Stimulated activated CD8-positive, alpha-beta memory T cell treated with anti-CD3 and anti-CD28 coated beads, Interleukin-12 subunit alpha, Interleukin-12 subunit beta, amount 100 ng/mL, for 4 hours (primary cell): ENCODE results near the gene PTPN11.
"Not testable (repeated sequence)": the region's sequence is repeated elsewhere in the genome, so short reads cannot be mapped to it uniquely, and the experiment has no call there.

Source experiments
- DNase-seq: peaks from one replicate; pipeline ENCODE4 v3.0.0-alpha.2; 2020; ENCODE audit warnings: low read depth

Gene PTPN11

DNA sequence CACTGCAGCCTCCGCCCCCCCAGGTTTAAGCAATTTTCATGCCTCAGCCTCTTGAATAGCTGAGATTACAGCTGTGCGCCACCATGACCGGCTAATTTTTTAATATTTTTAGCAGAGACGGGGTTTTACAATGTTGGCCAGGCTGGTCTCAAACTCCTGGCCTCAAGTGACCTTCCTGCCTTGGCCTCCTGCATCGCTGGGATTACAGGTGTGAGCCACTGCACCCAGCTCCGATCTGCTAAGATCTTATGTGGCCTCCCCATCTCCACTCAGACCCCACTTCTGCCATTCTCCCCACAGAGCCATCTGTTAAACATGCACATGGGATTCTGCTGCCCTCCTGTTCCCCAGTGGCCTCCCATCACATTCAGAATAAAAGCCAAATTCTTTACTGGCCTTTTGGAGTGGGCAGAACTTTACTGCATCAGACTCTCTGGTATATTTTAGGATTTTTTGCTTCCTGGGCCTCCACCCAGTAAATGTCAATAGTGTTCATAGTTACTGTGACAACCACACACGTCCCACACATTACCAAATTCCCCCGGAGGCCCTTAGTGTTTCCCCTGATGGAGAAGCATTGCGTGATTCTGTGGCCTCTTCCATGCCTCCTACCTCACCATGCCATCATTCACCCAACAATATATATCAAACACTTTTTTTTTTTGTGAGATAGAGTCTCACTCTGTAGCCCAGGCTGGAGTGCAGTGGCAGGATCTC, 96.3 kb downstream of the PTPN11 start:
- DNase-seq = no peak

DNA sequence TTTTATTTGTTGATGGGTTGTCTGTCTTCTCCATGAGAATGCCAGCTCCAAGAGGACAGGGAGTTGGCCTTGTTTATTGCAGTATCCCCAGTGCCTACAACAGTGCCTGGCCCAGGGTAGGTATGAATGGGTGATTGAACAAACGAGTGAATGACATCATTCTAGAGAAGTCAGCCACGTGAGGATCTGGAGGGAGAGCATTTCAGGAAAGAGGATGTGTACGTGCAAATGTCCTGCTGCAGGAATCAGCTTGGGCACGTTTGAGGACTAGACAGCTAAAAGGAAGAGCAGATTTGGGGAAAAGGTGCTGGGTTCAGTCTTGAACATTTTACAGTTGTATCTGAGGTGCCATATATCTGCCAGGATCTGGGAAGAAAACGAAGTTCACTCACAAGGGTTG, 97.1 kb downstream of the PTPN11 start:
- no peak for DNase-seq

DNA sequence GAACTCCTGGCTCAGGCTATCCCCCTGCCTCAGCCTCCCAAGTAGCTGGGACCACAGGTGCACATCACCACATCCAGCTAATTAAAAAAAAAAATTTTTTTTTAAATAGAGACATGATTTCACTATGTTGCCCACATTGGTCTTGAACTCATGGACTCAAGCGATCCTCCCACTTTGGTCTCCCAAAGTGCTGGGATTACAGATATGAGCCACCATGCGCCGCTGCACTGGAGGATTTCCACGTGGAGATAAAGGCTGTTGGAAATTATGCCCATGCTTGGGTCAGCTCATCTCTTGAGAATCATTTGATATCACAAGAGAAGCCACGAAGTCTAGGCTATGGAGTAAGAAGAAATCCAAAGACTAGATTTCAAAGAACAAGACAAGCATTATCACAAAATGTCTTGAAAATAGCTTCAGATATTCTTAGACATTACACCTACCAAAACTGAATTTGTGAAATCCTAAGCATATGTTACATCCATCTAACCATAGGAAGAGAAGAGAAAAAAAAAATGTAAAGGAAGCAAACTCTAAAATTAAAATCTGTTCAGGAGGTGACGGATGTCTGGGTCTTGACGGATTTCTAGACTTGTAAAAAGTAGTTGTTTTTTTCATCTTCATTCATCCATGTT, 99.1 kb downstream of the PTPN11 start:
- DNase-seq = no peak

DNA sequence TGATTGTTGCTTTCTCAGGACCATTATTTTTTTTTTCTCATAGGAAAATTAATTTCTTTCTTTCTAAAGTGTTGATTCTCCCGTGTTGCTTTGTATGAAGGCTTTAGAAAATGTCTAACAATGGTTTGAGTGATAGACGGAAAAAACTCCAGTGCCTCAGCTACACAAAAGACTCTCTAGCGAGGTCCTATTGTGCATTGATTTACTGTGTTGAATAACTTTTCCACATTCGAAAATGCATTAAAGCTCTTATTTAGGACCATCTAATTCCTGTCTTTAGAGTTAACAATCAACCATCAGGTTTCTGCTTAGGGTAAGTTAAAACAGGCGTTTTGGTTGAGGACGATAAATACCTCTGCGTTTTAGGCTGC, 99.6 kb downstream of the PTPN11 start:
- DNase-seq = no peak

DNA sequence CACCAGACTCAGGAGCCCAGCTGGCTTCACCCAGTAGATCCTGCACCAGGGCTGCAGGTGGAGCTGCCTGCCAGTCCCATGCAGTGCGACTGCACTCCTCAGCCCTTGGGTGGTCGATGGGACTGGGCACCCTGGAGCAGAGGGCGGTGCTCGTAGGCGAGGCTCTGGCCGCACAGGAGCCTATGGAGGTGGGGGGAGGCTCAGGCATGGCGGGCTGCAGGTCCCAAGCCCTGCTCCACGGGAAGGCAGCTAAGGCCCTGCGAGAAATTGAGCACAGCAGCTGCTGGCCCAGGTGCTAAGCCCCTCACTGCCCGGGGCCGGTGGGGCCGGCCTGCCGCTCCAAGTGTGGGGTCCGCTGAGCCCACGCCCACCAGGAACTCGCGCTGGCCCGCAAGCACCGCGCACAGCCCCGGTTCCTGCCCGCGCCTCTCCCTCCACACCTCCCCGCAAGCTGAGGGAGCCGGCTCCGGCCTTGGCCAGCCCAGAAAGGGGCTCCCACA, 101.1 kb downstream of the PTPN11 start:
- not testable (repeated sequence) for DNase-seq

DNA sequence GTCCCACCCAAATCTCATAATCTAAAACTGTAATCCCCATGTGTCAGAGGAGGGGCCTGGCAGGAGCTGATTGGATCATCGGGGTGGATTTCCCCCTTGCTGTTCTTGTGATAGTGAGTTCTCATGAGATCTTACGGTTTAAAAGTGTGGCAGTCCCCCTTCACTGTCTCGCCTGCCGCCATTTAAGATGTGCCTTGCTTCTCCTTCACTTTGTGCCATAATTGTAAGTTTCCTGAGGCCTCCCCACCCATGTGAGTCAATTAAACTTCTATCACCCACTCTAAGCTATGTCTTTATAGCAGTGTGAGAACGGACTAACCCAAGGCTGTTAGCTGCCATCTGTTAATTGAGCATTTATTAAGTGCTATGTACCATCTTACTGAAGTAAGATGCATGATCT, 105.1 kb downstream of the PTPN11 start:
- no peak for DNase-seq

DNA sequence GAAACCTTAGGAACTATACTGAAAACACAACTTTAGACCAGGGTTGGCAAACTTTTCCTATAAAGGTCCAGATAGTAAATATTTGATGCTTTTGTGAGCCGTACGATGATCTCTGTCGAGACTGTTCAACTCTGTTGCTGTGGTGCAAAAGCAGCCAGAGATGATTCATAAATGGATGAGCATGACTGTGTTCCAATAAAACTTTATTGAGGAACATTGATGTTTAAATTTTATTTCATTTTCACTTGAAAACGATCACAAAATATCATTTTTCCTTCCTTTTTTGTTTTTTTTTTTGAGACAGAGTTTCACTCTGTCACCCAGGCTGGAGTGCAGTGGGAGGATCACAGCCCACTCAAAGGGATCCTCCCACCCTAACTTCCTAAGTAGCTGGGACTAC, 105.5 kb downstream of the PTPN11 start:
- DNase-seq = no peak

DNA sequence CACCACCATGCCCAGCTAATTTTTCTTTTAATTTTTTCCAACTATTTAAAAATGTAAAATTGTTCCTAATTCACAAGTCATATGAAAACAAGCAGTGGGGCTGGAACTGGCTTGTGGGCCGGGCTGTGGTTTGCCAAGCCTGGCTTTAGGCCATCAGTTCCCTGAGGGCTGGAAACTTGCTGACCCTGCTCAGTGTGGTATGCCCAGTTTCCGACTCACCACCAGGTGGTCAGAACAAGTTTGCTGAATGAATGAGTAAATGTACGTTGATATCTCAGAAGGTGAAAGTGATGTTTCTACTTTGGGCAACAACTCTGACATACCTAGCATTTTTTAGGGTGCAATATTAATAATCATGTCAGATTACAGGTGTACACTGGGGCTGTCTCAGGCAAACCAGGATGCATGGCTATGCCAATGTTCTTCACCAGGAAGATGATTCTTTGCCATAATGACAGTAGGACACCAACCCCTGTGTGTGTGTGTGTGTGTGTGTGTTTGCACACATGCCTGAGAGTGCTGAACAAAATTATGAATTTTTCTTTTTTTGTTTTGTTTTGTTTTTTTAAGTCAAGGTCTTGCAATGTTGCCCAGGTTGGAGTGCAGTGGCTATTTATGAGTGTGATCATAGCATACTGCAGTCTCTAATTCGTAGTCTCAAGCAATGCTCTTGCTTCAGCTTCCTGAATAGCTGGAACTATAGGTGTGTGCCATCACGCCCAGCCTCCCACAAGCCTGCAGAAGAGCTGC, 106.1 kb downstream of the PTPN11 start:
- DNase-seq = no peak

DNA sequence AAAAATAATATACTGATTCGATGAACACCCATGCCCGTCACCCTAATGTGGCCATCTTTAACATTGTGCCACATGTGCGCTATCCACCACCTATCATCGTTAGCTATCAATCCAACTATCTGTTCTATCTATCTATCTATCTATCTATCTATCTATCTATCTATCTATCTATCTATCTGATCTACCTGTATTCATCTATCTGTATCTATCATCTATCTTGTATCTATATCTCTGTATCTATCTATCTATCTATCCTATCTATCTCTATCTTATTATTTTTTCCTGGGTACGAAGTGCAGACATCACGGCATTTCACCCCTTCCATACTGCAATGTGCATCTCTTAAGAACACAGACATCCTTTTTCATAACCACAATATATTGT, 106.7 kb downstream of the PTPN11 start:
- no peak for DNase-seq

DNA sequence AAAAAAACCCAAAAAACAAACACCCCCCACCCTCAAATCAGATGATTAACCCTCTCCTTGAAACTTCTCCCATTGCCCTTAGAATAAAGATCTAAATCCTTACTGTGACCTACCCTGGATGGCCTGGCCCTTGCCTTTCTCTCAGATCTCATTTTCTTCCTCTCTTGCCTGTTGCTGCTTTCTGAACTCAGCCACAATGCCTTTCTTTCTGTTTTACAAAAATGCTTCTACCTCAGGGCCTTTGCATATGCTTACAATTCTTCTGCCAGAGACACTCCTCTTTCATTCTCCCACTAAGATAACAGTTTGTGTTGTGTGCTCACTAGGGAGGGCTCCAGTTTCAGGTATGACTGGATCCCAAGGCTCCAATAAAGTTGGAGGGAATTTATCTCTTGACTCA, 108.3 kb downstream of the PTPN11 start:
- DNase-seq = no peak

DNA sequence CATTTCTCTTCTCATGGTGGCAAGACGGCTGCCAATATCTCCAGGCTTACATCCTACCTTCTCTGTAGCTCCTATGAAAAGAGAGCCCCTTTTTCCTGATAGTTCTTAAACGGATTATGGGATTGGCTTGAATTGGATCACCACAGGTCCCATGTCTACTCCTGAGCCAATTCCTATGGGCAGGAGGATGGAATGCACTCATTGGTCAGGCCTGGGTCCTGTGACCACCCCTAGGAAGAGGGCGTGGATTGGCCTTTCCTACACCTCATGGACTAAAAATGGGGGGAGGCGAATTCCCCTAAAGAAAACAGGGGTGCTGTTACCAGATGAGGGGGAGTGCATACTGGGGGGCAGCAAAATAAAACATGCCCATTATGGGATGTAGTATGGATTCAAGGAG, 108.8 kb downstream of the PTPN11 start:
- no peak for DNase-seq

DNA sequence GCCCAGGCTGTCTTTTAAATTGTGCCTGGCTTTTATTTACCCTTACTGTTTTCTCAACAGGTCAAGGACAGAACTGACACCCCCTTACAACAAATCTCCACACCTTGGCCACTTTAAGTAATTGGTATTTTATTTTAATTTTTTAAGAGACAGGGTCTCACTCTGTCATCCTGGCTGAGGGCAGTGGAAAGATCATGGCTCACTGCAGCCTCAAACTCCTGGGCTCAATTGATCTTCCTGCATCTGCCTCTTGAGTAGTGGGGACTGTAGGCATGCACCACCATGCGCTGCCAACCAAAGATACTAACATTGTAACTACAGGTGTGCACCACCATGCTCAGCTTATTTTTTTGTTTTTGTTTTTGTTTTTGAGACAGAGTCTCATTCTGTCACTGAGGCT, 109.8 kb downstream of the PTPN11 start:
- no peak for DNase-seq

DNA sequence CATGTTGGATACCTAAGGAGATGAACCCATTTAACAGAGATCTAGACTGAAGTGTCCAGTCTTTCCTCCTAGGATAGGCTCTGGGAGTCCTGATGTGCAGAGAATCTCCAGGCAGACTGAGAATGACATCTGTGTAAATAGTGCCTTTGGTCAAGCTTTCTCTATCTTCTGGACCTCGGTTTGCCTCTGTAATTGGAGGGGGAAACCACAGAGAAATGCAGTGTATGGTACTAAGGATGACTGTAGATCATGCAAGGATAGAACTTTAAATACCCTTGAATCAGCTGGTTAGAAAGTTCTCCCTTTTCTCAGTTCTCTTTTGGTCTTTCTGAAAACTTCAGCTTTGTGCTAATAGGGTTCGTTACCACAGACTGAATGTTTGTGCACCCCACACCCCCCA, 112.2 kb downstream of the PTPN11 start:
- no peak for DNase-seq

DNA sequence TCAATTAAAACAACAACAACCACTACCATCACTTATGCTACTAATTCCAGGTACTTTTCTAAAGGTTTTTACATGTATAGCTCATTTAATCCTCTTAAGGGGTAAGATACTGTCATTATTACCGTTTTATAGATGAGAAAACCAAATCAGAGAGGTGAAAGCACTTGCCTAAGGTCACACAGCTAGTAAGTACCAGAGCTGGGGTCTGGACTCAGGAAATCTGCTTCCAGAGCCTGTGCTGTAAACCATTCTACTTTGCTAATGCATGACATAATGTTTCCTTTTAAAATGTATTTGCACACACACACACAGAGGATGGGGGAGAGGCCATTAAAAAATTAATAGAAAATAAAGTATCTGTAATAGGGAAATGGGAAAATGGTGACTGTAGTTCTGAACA, 113.4 kb downstream of the PTPN11 start:
- DNase-seq = no peak

DNA sequence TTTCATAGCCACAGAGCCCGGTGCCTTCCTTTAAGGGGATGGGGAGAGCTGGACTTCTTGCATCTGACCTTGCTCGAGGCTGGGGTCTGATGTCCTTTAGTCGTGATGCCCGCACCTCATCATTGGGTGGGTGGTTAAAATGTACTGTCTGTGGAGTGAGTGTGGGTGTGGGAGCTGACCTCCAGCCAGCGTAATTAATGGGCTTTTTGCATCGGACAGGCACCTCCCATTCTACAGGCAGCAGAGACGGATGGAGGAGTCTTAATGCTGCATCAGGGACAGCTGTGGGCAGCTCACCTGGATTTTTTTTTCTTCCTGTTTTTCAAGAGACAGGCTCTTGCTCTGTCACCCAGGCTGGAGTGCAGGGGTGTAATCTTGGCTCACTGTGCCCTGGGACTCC, 114.8 kb downstream of the PTPN11 start:
- no peak for DNase-seq

DNA sequence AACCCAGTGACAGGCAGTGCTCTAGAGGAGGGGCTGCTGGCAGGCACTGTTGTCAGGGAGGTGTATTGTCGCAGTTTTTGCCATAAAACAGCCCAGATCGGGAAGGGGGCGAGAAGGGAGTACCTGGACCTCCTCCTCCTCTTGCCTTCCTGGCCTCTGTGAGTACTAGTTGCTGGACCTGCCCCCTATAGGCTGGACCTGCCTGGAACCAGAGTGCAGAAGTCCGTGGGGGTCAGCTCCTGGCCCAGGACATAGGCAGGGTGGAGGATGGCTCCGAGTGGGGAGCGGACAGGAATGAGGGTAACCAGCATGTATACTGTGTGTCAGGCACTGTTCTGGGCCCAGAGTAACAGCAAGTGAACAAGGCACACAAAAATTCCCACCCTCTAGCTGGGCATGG, 116.3 kb downstream of the PTPN11 start:
- DNase-seq = no peak

DNA sequence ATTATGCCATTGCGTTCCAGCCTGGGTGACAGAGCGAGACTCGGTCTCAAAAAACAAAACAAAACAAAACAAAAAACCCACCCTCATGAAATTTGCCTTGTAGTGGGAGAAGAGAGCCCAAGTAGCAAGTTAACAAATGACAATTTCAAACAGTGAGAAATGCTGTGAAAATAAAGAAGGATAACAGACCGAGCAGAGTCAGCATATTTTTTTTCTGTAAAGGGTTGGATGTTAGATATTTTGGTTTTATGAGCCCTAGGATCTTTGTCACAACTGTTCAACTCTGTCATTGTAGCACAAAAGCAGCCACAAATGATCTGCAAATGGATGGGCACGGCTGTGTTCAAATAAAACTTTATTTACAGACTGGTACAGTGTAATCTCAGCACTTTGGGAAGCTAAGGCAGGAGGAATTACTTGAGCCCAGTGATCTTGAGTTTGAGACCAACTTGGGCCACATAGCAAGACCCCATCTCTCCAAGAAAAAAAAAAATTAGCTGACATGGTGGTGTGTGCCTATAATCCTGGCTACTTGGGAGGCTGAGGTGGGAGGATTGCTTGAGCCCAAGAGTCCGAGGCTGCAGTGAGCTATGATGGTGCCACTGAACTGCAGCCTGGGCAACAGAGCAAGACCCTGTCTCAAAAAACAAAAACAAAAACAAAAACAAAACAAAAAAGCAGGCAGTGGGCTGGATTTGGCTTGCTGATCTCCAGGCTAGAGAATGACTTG, 117.1 kb downstream of the PTPN11 start:
- no peak for DNase-seq

DNA sequence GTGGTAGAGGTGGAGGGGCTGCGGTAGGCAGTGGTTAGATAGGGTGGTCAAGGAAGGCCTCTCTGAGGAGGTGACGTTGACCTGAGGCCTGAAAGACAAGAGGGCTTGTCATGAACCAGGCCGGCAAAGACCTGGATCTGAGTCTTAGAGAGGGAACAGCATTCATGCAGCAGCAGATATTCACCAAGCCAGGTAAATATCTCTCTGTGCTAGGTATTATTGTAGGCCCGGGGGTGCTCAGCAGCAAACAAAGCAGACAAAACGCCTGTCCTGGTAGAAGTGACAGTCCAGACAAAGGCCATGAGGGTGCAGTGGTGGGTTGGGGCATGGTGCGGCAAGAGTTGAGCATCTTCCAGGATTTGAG, 117.6 kb downstream of the PTPN11 start:
- DNase-seq = no peak

DNA sequence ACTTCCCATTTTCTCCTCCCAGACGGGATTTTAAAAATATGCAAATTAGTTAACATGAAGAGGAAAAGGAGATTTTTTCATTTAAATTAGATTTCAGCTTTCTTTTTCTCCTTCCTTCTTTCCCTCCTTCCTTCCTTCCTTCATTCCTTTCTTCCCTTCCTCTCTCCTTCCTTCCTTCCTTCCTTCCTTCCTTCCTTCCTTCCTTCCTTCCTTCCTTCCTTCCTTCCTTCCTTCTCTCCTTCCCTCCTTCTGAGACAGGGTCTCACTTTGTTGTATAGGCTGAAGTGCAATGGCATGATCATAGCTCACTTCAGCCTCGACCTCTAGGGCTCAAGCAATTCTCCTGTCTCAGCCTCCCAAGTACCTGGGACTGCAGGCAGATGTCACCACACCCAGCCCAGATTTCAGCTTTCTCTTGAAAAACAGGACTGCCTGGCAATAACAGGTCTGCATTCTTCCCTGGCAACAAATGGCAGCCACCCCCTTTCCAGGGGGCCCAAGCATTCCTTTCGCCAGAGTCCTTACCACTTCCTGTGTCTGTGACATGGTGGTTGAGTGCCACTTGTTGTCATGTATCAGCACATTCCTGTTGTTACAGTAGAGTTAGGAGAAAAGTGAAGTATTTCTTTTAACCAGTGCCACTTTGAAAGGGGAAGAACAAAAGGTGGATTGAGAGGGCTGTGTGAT, 119.1 kb downstream of the PTPN11 start:
- DNase-seq = no peak

DNA sequence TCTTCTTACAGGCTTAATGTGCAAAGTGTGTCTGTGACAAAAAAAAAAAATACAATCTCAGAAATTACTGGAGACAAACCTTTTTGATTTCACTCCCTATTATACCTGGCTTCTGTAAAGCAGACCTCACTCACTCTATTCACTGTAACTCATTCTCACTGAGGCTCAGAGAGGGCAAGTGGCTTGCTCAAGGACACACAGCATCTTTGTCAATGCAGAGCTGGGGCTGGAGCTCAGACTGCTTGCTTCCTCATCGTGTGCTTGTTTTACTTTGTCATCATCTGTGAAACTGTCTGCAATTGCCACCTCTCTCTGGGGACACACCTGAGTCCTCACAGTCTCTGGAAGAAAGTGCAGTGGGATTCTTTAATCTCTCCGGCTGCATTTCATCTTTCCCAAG, 120.0 kb downstream of the PTPN11 start:
- no peak for DNase-seq

DNA sequence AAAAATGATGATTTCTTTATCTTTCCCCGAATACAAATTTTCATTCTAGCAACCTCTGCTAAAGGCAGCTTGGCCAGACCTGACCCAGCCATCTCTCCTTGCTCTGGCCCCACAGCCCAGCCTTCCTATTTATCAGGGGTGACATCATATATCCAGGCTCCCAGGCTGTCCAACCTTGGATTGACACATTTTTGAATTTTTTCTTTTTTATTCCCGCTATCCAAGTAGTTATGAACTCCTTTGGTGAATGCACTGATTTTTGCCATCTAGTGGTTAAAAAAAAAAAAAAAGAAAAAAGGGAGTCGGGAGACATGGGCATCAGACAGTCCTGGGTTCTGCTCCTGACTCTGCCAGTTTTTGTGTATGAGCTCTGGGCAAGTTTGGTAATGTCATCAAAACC, 120.5 kb downstream of the PTPN11 start:
- DNase-seq = no peak

DNA sequence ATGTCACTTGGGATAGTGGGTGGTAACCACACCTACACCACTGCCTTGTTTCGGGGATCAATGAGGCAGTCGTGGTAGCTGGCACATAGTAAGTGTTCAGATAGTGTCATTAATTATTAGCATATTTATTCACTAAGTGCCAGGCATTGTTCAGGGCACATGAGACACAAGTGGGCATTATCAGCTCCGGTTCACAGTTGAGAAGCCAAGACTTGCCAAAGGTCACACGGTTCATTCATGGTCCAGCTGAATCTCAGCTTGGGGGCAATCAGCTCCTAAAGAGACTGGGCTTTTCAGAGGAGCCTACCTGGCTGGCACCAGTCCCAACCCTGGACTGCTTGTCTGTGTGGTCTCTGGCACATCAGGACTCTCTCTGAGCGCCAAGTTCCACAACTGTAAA, 121.3 kb downstream of the PTPN11 start:
- no peak for DNase-seq
